Activated CD4-positive, CD25-positive, alpha-beta regulatory T cell treated with anti-CD3 and anti-CD28 coated beads, Interleukin-2, amount 50 U/mL, for 16 hours (primary cell): ENCODE data around the gene ICE1.
A peak's percentile ranks its signal among the peaks of the same experiment; 100 is the strongest.
"Not testable (repeated sequence)": the region's sequence is repeated elsewhere in the genome, so short reads cannot be mapped to it uniquely, and the experiment has no call there.

ENCODE experiments used
- DNase-seq: peaks from one replicate; pipeline ENCODE4 v3.0.0-alpha.2; 2020; ENCODE audit warnings: low read depth, low spot score

Gene ICE1

DNA sequence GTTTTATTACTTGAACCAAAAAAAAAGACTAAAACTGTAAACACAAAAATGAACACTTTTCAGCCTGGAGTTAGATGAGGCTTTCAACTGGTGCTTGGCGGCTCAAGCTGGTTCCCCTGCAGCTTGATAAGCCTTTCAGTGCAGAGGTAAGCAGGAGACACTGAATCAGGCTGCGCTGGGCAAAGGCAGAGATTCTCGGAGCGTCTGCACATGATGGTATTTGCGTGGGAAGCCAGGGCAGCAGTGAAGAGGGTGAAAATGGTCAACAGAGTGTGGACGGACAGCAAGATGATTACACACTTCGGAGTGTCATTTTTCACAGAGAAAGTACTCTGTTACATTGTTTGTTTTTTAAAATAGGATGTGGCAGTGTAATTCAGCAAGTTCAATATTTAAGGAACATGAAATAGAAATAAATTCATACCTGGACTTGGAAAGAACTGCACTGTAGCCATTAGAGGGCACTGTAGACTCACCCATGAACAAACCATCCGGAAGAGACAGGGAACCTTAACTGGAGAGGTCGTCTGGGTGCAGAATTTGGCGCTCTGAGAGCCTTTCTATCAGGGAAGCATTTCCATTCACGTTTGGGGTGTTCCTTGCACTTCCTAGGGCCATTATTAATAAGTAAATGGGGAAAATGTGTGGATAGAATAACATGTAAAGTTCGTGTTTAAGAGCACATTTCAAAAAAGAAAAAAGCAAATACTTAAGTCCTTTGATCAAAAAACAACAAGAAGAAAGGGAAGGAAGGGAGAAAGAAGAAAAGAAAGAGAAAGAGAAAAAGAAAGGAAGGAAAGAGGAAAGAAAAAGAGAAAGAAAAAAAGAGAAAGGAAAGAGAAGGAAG is 69.8 kb downstream of the ICE1 start:
- no peak for DNase-seq

GRCh38 chr5:5492934-5493271 is 70.4 kb downstream of the ICE1 start:
- not testable (repeated sequence) for DNase-seq

- DNase-seq, result peak; percentile 61
Observed at GRCh38 chr5:5494489-5495402, 72.3 kb downstream of the ICE1 start.

DNA sequence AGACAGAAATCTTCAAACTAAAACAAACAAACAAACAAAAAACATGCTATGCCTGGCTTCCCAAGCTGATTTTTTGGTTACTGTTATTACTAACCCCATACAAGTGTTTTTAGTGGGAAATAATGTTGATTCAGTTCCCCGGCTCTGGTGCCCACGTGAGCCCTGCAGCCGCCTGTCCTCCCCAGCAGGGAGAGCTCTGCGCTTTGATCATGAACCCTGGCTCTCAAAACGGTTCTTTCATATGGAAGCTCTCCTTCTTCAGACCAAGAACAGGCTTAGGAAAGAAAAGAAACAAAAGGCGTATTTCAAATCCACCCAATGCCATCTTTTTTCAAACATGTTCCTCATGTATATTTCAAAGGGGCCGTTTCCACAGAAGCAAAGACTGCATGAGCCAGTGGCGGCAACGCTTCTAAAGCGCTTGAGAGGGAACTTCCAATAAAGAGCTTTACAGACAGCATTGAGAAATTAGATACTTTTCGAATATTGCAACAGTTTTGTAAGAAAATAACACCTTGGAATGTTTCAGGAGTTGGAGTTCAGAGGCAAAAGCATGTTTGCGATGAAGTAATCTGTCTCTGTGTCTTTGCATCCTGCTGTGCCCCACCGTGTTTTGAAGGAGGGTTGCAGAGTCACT is 74.8 kb downstream of the ICE1 start:
- no peak for DNase-seq

- no peak for DNase-seq
Observed at GRCh38 chr5:5499442-5499841, 77.0 kb downstream of the ICE1 start.

DNA sequence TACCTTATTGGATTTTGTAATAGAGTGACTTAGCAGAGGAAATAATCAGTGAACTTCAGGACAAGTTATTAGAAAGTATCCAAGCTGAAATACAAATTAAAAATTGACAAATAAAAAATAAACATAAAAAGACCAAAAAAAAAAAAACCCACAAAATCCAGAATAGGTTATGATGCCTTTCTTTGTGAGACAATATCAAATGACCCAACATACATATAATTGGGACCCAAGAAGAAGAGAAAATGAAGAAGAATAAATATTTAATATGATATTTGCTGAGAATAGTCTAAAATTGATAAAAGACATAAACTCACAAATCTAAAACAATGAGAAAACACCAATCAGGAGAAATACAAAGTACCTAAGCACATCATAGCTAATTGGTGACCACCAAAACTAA is 81.8 kb downstream of the ICE1 start:
- DNase-seq, result no peak

- DNase-seq, result no peak
Observed at GRCh38 chr5:5505815-5506214, 83.3 kb downstream of the ICE1 start.

GRCh38 chr5:5508391-5508790 is 85.9 kb downstream of the ICE1 start:
- DNase-seq, result no peak

GRCh38 chr5:5511904-5512416 is 89.5 kb downstream of the ICE1 start:
- no peak for DNase-seq

- DNase-seq, result no peak
Observed at GRCh38 chr5:5512543-5512942, 90.1 kb downstream of the ICE1 start.

- DNase-seq, result not testable (repeated sequence)
Observed at GRCh38 chr5:5520622-5521021, 98.1 kb downstream of the ICE1 start.

DNA sequence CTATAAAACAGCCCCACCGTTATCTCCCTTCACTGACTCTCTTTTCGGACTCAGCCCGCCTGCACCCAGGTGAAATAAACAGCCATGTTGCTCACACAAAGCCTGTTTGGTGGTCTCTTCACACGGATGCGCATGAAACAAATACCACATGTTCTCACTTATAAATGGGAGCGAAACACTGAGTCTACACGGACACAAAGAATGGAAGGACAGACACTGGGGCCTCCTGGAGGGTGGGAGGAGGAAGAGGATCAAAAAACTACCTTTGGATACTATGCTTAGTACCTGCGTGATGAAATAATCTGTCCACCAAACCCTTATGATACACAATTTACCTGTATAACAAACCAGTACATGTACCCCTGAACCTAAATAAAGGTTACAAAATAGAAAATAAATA is 98.6 kb downstream of the ICE1 start:
- no peak for DNase-seq

DNA sequence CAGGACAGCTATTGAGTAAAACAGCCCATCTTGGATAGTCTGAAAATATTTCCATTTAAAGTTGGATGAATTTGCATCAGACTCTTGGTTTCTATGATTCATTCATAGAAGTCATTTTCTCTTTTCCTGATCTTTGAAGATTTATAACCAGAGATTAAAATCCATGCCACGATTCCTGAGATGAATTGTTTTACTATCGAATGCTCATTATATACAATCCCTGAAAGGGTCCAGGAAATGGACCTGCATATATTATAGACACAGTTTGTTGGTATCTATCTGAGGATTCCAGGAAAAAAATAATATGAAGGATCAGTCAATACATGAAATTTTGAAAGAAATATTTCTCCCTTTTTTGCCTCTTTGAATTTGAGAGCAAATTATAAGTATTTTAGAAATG is 99.0 kb downstream of the ICE1 start:
- DNase-seq, result no peak

- no peak for DNase-seq
Observed at GRCh38 chr5:5522336-5522735, 99.9 kb downstream of the ICE1 start.

- DNase-seq, result peak; percentile 2
Observed at GRCh38 chr5:5523066-5523505, 100.6 kb downstream of the ICE1 start.

DNA sequence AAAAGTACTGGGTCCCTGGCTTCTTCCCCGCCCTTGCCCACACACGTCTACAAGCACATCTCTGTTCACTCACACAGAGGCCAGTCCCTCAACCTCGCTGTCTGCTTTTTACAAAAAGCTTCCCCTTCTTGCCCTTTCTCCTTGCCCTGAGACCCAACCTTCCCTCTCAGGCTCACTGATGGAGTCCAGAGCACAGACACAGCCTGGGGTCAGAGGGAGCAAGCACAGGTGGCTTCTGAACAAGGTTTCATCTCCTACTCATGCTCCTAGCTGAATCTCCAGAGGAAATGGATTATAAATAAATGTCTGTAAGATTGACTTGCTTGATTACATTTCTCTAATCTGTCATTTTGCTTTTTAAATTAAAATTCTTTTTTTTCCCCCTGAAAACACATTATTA is 101.8 kb downstream of the ICE1 start:
- DNase-seq, result no peak

DNA sequence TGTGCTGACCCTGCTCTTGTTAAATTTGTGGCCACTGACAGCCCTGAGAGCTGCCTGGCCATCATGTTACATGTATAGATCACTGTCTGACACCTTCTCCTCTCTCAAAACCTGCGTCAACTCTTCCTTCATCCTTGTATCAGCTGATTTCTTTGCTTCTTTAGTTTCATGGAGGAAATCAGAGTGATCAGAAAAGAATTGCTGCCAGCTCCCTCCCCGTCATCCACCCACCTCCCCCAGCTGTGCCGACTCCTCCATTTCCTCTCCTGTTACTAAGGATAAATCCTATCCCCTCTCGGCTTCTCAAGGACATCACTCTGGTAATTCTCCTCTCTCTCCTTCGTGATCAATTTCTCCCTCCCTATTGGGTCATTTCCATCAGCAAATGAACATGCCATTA is 108.9 kb downstream of the ICE1 start:
- no peak for DNase-seq

- no peak for DNase-seq
Observed at GRCh38 chr5:5532306-5533076, 110.0 kb downstream of the ICE1 start.

DNA sequence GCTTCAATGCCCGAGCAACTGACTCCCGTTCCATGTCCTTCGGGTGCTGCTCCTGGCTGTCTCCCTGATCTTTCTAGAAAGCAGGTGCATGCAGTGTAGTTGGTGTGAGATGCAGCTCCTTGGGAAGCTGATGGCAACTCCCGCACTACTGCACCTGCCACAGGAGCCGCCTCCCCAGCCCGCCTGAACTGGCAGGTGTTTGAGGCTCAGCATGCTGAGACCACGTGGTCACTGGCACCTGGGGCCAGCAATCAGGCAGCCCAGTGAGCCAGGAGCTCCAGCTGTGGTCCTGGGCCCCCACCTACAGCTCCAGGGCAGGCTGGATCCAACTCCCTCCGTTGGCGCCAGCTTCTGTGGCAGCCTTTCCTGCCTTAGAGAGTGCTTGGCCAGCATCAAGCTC is 111.5 kb downstream of the ICE1 start:
- DNase-seq, result no peak

- DNase-seq, result no peak
Observed at GRCh38 chr5:5534333-5534732, 111.9 kb downstream of the ICE1 start.

DNA sequence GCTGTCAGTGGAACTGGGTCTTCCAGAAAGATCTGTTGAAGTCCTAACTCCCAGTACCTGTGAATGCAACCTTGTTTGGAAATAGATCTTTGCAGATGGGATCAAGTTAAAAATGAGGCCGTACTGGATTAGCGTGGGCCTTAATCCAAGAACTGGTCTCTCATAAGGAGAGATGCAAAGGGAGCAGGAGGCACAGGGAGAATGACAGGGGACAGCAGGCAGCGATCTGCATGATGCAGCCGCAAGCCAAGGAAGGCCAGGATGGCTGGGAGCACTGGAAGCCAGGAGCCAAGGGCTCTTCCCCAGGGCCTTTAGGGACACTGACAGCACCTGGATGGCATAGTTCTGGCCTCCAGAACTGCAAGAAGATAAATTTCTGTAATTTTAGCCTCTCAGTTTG is 114.4 kb downstream of the ICE1 start:
- DNase-seq, result no peak
